HG03565 (cell line): Measurements from ENCODE around the gene PAK4.
"Not testable (repeated sequence)": the region's sequence is repeated elsewhere in the genome, so short reads cannot be mapped to it uniquely, and the experiment has no call there.

Experiments
- ATAC-seq: cut with Tn5 transposase; IDR thresholded peaks from one replicate; pipeline ENCODE4 v1.9.1; 2021; ENCODE audit warnings: mild to moderate bottlenecking, moderate library complexity; ENCODE audit not compliant: unreplicated experiment

PAK4 gene

GRCh38 chr19:39125554-39126311 is at the start of gene PAK4:
PAK4 (plus strand) TSS chr19:39125786; CDS start chr19:39169554, 43,768 bp downstream.
- ATAC-seq: peak; percentile 85

GRCh38 chr19:39077323-39077722 is 48.3 kb upstream of the PAK4 start:
- ATAC-seq: no peak

GRCh38 chr19:39078436-39079200 is 47.0 kb upstream of the PAK4 start:
- ATAC-seq: no peak

GRCh38 chr19:39080431-39080830 is 45.2 kb upstream of the PAK4 start:
- no peak for ATAC-seq

GRCh38 chr19:39082167-39082566 is 43.4 kb upstream of the PAK4 start:
- no peak for ATAC-seq

- no peak for ATAC-seq
These were observed 42.6 kb upstream of the PAK4 start for GRCh38 chr19:39082745-39083598.

GRCh38 chr19:39083599-39083982 is 42.0 kb upstream of the PAK4 start:
- ATAC-seq: no peak

- ATAC-seq: no peak
These were observed 41.4 kb upstream of the PAK4 start, which contains the start of gene ACP7 for GRCh38 chr19:39083983-39084731. ACP7 (plus strand) TSS chr19:39084368; CDS start chr19:39085270, 902 bp downstream.

- ATAC-seq: no peak
These were observed 40.9 kb upstream of the PAK4 start for GRCh38 chr19:39084732-39085080.

GRCh38 chr19:39085392-39085791 is 40.2 kb upstream of the PAK4 start:
- ATAC-seq: no peak

GRCh38 chr19:39086386-39086785 is 39.2 kb upstream of the PAK4 start:
- no peak for ATAC-seq

GRCh38 chr19:39087907-39088686 is 37.5 kb upstream of the PAK4 start:
- ATAC-seq: no peak

GRCh38 chr19:39090016-39090415 is 35.6 kb upstream of the PAK4 start:
- ATAC-seq: not testable (repeated sequence)

- no peak for ATAC-seq
These were observed 34.7 kb upstream of the PAK4 start for GRCh38 chr19:39090881-39091280.

- not testable (repeated sequence) for ATAC-seq
These were observed 29.6 kb upstream of the PAK4 start for GRCh38 chr19:39095799-39096540.

- ATAC-seq: no peak
These were observed 28.3 kb upstream of the PAK4 start for GRCh38 chr19:39097299-39097698.

- ATAC-seq: no peak
These were observed 27.9 kb upstream of the PAK4 start for GRCh38 chr19:39097721-39098120.

- no peak for ATAC-seq
These were observed 27.0 kb upstream of the PAK4 start for GRCh38 chr19:39098365-39099269.
